Measurements from ENCODE around the gene OR10A2.

GRCh38 chr11:6876914-6877313 is 14.1 kb downstream of the OR10A2 start:
- TF ChIP-seq CTCF (IDR thresholded peaks at IDR 0.05): no peak
- no peak for TF ChIP-seq POLR2A (IDR thresholded peaks at IDR 0.05)

Measured in ovary (tissue), 3 donors.